Hepatic stellate cell (primary cell): ENCODE data around the gene DEFB121.
"Not testable (repeated sequence)": the region's sequence is repeated elsewhere in the genome, so short reads cannot be mapped to it uniquely, and the experiment has no call there.

Experiments
- DNase-seq: peaks from one replicate; pipeline ENCODE4 v3.0.0; 2011; ENCODE audit warnings: low spot score

DEFB121 gene

GRCh38 chr20:31406115-31406514 lies at the start of gene DEFB121:
Gene DEFB121 (minus strand): TSS chr20:31406215. CDS start chr20:31406152, 63 bp downstream.
- DNase-seq: no peak

- DNase-seq: no peak
These were observed 48.3 kb upstream of the DEFB121 start for GRCh38 chr20:31454361-31454760.

- no peak for DNase-seq
These were observed 46.6 kb upstream of the DEFB121 start for GRCh38 chr20:31452575-31452974.

- no peak for DNase-seq
These were observed 43.7 kb upstream of the DEFB121 start for GRCh38 chr20:31449511-31450414.

- DNase-seq: no peak
These were observed 40.2 kb upstream of the DEFB121 start for GRCh38 chr20:31446084-31446819.

- DNase-seq: no peak
These were observed 34.1 kb upstream of the DEFB121 start, which contains the start of gene DEFB123 for GRCh38 chr20:31440012-31440659. Gene DEFB123 (plus strand): TSS chr20:31440632. CDS start chr20:31440699, 67 bp downstream.

GRCh38 chr20:31430568-31431115 lies 24.6 kb upstream of the DEFB121 start:
- DNase-seq: no peak

- DNase-seq: not testable (repeated sequence)
These were observed 21.6 kb upstream of the DEFB121 start for GRCh38 chr20:31427576-31427975.

GRCh38 chr20:31426891-31427551 lies 21.0 kb upstream of the DEFB121 start:
- DNase-seq: not testable (repeated sequence)

GRCh38 chr20:31425797-31426196 lies 19.8 kb upstream of the DEFB121 start:
- DNase-seq: no peak

GRCh38 chr20:31418307-31418706 lies 12.3 kb upstream of the DEFB121 start:
- no peak for DNase-seq

- no peak for DNase-seq
These were observed 9.6 kb upstream of the DEFB121 start for GRCh38 chr20:31415653-31416052.

- DNase-seq: no peak
These were observed 8.4 kb upstream of the DEFB121 start for GRCh38 chr20:31414381-31414780.

- no peak for DNase-seq
These were observed 4.0 kb upstream of the DEFB121 start for GRCh38 chr20:31410011-31410410.

GRCh38 chr20:31403886-31404285 lies 2.1 kb downstream of the DEFB121 start:
- DNase-seq: no peak

- no peak for DNase-seq
These were observed 11.1 kb downstream of the DEFB121 start for GRCh38 chr20:31394900-31395299.

- no peak for DNase-seq
These were observed 13.2 kb downstream of the DEFB121 start for GRCh38 chr20:31392836-31393235.

GRCh38 chr20:31390490-31390889 lies 15.5 kb downstream of the DEFB121 start, which contains the start of gene DEFB119:
Gene DEFB119 (minus strand): TSS chr20:31390590. CDS start chr20:31390483, 107 bp downstream.
- no peak for DNase-seq

- DNase-seq: no peak
These were observed 31.7 kb downstream of the DEFB121 start for GRCh38 chr20:31374346-31374745.

- DNase-seq: no peak
These were observed 37.7 kb downstream of the DEFB121 start, which contains the start of gene DEFB118 for GRCh38 chr20:31368301-31368700. Gene DEFB118 (plus strand): TSS chr20:31368601. CDS start chr20:31368651, 50 bp downstream.

GRCh38 chr20:31364272-31364671 lies 41.7 kb downstream of the DEFB121 start:
- DNase-seq: not testable (repeated sequence)
